ENCODE results near the gene UTS2B.

The UTS2B gene

GRCh38 chr3:191244242-191244867, 86.0 kb downstream of the UTS2B start:
- DNase-seq, result no peak

GRCh38 chr3:191240486-191240885, 89.8 kb downstream of the UTS2B start:
- peak in 4 of 56 donors; percentile 2 to 19 (median 8) for DNase-seq

GRCh38 chr3:191239407-191240031, 90.8 kb downstream of the UTS2B start:
- DNase-seq, result no peak

- DNase-seq, result no peak
Observed at GRCh38 chr3:191238321-191238817, 92.0 kb downstream of the UTS2B start.

GRCh38 chr3:191237047-191237882, 93.1 kb downstream of the UTS2B start:
- no peak for DNase-seq

- DNase-seq, result no peak
Observed at GRCh38 chr3:191236646-191237045, 93.7 kb downstream of the UTS2B start.

GRCh38 chr3:191235331-191236314, 94.7 kb downstream of the UTS2B start:
- DNase-seq, result no peak

- no peak for DNase-seq
Observed at GRCh38 chr3:191234216-191234615, 96.1 kb downstream of the UTS2B start.

- no peak for DNase-seq
Observed at GRCh38 chr3:191227541-191227940, 102.8 kb downstream of the UTS2B start.

GRCh38 chr3:191221638-191222037, 108.7 kb downstream of the UTS2B start:
- no peak for DNase-seq

- no peak for DNase-seq
Observed at GRCh38 chr3:191220908-191221307, 109.4 kb downstream of the UTS2B start.

- DNase-seq, result no peak
Observed at GRCh38 chr3:191217301-191217700, 113.0 kb downstream of the UTS2B start.

All from nucleus accumbens (tissue), 56 donors.